GM18517 (cell line): ENCODE measurements around the gene CKS2.
"Not testable (repeated sequence)": the region's sequence is repeated elsewhere in the genome, so short reads cannot be mapped to it uniquely, and the experiment has no call there.

Experiments
- ATAC-seq: cut with Tn5 transposase; IDR thresholded peaks from one replicate; pipeline ENCODE4 v1.9.1; 2021; ENCODE audit warnings: mild to moderate bottlenecking, moderate library complexity; ENCODE audit not compliant: unreplicated experiment

CKS2 gene

GRCh38 chr9:89309608-89310474 is 1.2 kb upstream of the CKS2 start:
- ATAC-seq, result no peak

GRCh38 chr9:89311346-89312221 is 589 bp downstream of the CKS2 start:
- no peak for ATAC-seq

- ATAC-seq, result no peak
Observed at GRCh38 chr9:89312222-89312571, 1.2 kb downstream of the CKS2 start.

GRCh38 chr9:89313842-89314241 is 2.8 kb downstream of the CKS2 start:
- ATAC-seq, result no peak

GRCh38 chr9:89314955-89315354 is 4.0 kb downstream of the CKS2 start:
- ATAC-seq, result no peak

- no peak for ATAC-seq
Observed at GRCh38 chr9:89315482-89315881, 4.5 kb downstream of the CKS2 start.

GRCh38 chr9:89317282-89317681 is 6.3 kb downstream of the CKS2 start:
- ATAC-seq, result no peak

- peak; percentile 82 for ATAC-seq
Observed at GRCh38 chr9:89318123-89319014, 7.4 kb downstream of the CKS2 start, which contains the start of gene SECISBP2. SECISBP2 (plus strand) TSS chr9:89318500; CDS start chr9:89318577, 77 bp downstream.

GRCh38 chr9:89319015-89319905 is 8.3 kb downstream of the CKS2 start:
- ATAC-seq, result no peak

GRCh38 chr9:89323390-89323789 is 12.4 kb downstream of the CKS2 start:
- ATAC-seq, result no peak

- ATAC-seq, result no peak
Observed at GRCh38 chr9:89325733-89326132, 14.7 kb downstream of the CKS2 start.

- ATAC-seq, result no peak
Observed at GRCh38 chr9:89328064-89328463, 17.1 kb downstream of the CKS2 start.

GRCh38 chr9:89329917-89330316 is 18.9 kb downstream of the CKS2 start:
- ATAC-seq, result no peak

- no peak for ATAC-seq
Observed at GRCh38 chr9:89330513-89330912, 19.5 kb downstream of the CKS2 start.

GRCh38 chr9:89339807-89340206 is 28.8 kb downstream of the CKS2 start:
- no peak for ATAC-seq

- no peak for ATAC-seq
Observed at GRCh38 chr9:89340332-89340731, 29.3 kb downstream of the CKS2 start.

- ATAC-seq, result no peak
Observed at GRCh38 chr9:89342213-89342612, 31.2 kb downstream of the CKS2 start.

GRCh38 chr9:89342948-89343347 is 32.0 kb downstream of the CKS2 start:
- ATAC-seq, result no peak

GRCh38 chr9:89343812-89344211 is 32.8 kb downstream of the CKS2 start:
- ATAC-seq, result not testable (repeated sequence)

GRCh38 chr9:89345476-89345875 is 34.5 kb downstream of the CKS2 start:
- ATAC-seq, result no peak
